Measurements from ENCODE around the gene PRSS33. TPM values are rescaled to one million over a fixed set of nuclear protein-coding genes. Genes with fewer than 3 reads are reported as not detected.

The PRSS33 gene
- total and polyA plus RNA-seq, 2 of the 8 experiments (the other 6 are each of a cell fraction or from before 2014, with no cell fraction given), result 0.09 TPM; not detected in 1

DNA sequence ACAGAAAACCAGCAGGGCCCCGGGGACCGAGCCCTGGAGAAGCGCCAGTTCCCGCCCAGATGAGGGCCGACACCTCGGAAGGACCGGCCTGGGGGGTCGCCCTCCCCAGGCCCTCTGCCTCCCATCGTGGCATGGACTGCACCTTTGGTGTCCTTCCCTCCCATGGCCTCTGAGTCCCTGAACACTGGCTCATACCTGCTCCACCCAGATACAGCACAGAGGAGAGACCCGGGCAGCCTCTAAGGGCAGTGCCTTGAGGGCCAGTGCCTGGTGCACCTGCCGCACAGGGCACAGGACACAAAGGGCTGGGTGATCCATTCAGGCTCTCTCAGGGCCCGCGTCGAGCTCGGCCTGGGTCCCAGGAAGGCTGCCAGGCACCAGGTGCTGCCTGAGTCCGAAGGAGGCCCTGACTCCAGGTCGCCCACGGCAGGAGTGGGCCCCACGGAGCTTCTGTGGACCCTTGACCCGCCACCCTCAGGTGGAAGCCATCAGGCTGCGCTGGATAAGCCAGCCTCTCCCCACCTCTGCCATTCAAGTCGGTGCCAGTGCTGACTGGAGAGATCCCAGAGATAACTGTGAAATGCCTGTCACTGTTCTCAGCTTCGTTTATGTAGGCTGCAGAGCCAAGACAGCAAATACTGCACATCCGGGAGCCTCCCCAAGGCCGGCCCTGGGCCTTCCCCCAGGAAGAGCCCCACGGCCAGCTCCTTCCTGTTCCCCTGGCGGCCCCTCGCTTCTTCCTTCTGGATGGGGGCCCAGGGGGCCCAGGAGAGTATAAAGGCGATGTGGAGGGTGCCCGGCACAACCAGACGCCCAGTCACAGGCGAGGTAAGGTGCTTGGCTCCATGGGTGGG lies 42.4 kb upstream of the PRSS33 start, which contains the start of gene ZG16B (continued):
- TF ChIP-seq, protein P1, sequence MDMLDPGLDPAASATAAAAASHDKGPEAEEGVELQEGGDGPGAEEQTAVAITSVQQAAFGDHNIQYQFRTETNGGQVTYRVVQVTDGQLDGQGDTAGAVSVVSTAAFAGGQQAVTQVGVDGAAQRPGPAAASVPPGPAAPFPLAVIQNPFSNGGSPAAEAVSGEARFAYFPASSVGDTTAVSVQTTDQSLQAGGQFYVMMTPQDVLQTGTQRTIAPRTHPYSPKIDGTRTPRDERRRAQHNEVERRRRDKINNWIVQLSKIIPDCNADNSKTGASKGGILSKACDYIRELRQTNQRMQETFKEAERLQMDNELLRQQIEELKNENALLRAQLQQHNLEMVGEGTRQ (IDR thresholded peaks at IDR 0.05; ENCODE audit: low read length), result no peak
- TF ChIP-seq SIRT6 (IDR thresholded peaks at IDR 0.05; ENCODE audit: low read length), result no peak
